ENCODE results near the gene ZC3H7B.

The ZC3H7B gene

GRCh38 chr22:41356430-41357028 lies 55.2 kb downstream of the ZC3H7B start:
- no peak for DNase-seq

GRCh38 chr22:41357191-41357590 lies 55.9 kb downstream of the ZC3H7B start:
- DNase-seq, result no peak

DNA sequence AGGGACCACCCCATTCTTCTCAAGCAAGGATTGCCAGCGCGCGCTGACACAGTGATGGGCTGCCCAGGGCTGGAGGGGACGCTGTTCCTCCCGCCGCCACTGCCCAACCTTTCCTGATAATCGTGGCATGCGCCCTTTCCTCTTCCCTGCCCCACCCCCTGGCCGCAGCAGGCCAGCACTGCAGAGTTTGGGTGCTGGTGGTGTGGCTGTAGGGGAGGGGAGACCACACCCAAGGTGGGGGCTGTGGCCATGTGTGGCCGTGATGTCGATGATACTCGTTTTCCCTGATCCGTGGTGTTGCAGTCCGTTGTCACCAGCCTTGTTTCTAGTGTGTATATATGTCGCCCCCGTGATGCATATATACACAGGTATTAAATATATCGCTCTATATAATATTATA lies 57.6 kb downstream of the ZC3H7B start:
- DNase-seq, result no peak

DNA sequence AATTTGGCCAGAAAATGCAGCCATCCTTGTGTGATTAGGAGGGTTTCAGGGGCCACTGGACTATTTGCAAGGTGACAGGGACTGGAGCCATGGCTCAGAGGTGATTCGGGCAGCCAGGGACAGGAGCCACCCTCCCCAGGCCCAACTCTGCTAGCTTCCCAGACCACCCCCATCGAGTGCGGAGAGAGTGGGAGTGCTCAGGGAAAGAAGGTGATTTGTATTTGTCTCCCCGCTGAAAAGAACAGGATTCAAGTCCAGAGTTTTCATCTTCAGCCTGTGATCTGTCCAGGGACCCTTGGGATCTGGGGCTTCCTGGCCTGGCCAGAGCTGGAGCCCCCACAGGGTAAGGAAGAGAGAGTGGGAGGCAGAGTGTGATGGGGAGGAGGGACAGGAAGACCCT lies 58.1 kb downstream of the ZC3H7B start:
- DNase-seq, result no peak

GRCh38 chr22:41360126-41360525 lies 58.8 kb downstream of the ZC3H7B start:
- DNase-seq, result no peak

GRCh38 chr22:41361716-41362310 lies 60.5 kb downstream of the ZC3H7B start:
- DNase-seq, result no peak

DNA sequence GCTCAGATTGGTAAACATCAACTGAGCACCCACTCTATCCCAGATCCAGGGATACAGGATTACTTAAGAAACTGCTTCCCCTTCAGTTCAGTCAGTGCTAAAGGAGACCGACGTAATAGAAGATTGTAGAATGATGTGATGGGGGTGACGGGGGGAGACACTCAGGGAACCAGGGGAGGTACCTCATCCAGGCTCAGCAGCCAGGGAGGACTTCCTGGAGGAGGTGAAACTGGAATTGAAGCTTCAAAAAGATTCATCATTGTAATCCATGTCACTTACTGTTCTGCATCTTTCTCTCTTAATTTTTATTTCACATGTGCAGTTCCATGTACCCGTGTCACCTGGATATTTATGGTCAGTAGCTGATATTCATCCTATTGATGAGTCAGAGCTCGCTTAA lies 61.3 kb downstream of the ZC3H7B start:
- DNase-seq, result no peak

- DNase-seq, result no peak
These were observed 62.9 kb downstream of the ZC3H7B start for GRCh38 chr22:41364233-41364632.

DNA sequence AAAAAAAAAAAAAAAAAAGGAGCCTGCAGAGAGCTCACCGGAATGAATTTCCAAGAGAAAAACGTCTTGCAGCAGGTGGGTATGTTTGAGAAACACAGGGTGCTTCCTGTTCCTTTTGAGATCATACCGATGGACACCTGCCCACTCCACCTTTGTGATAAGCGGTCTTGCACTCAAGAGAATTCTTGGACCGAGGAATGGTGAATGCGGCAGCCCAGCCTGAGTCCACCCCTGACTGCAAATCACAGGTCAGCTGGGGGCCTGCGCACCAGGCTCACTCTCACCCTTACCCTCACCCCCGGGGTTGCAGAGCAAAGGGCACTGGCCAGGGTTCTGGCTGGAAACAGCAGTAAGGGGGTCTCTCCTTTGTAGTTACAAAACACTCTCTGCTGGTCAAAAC lies 63.6 kb downstream of the ZC3H7B start:
- no peak for DNase-seq

DNA sequence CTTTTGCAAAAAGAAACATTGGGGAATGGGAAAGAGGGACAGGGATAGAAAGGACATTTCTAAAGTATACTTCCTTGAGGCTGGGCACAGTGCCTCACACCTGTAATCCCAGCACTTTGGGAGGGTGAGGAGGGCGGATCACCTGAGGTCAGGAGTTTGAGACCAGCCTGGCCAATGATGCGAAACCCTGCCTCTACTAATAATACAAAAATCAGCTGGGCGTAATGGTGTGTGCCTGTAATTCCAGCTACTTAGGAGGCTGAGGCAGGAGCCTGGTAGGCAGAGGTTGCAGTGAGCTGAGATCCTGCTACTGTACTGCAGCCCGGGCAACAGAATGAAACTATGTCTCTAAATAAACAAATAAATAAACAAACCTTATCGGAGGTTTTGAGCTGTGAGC lies 64.1 kb downstream of the ZC3H7B start:
- no peak for DNase-seq

DNA sequence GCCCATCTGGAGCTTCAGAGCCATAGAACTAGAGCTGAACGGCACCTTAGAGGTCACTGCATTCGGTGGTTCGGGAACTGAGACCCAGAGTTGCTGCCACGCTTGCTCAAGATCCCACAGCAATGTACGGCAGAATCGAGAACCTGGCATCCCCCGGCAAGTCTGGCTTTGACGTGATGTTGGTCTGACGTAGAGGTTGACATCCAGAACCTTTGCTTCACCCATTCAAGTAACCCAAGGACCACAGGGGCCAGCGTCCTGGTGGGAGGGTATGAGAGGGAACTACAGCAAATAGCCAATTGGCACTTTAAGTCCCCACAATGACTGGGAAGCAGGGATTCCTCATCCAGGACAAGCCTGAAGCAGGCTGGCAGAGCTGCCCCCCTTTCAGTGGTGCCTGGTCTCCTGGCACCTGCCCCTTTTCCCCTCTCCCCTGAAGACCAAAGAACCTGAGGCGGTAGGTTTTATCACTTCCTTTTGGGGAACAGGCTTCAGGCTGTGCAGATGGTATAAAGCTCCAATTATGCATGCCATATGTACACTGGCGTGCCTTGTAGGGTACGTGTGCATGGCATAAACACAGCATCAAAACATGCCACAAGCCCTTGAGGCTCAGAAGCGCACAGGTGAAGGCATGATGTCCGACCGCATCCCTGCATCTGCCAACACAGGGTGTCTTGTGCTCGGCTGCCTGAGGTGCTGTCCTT lies 65.2 kb downstream of the ZC3H7B start:
- DNase-seq, result peak; percentile 60

GRCh38 chr22:41367039-41367679 lies 65.8 kb downstream of the ZC3H7B start:
- peak; percentile 87 for DNase-seq

DNA sequence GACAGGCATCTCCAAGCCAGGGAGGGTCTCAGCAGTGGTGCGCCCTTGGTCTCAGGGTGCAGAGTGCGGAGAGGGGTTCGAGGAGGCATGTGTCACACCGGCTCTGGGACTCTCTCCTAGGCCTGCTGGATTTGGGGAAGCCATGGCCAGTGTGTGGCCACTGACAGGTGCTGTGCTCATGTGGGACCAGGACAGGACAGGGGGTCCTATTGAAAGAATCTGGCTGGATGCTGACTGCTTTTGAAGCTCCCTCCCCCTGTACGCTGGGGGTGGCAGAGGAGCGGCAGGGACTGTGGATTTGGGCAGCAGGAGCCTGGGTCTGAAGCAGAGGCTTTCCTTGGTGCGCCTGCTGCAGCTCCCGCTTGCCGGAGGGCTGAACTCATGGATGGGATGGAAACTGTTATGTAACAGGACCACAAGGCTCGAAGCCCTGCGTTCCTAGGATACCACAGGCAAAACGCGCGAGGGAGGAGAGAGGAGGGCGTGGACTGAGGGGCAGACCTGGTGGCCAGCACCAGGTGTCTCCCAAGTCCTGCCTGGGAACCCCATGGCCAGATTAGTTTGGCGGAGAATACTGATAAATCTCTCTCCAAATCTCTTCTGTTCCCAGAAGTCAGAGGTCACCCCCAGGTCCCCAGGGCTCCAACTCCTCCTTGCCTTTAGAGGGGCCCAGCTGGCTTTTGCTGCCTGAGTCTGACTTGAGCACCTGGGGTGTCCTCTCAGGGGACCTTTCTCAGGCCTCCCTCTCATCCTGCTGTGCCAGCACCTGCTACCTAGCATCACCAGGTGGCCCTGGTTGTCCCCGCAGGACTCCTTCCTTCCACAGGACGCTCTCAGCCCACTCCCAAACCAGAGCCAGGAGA lies 66.6 kb downstream of the ZC3H7B start:
- no peak for DNase-seq

GRCh38 chr22:41368543-41369423 lies 67.5 kb downstream of the ZC3H7B start:
- DNase-seq, result peak; percentile 21

DNA sequence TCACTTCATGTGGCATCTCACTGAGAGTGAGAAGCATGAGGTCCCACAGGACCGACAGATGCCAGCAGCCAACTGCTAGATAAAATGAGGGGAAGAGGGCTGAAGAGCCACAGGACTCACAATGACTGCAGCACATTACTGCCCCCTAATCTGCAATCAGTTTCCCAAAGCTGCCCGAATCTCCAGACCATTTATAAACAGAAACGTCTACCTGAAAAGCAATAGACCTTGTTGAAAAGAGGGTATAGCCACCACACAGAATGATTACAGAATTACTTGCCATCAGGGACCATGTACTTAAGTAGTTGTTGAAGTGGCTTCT lies 68.1 kb downstream of the ZC3H7B start:
- DNase-seq, result peak; percentile 52

DNA sequence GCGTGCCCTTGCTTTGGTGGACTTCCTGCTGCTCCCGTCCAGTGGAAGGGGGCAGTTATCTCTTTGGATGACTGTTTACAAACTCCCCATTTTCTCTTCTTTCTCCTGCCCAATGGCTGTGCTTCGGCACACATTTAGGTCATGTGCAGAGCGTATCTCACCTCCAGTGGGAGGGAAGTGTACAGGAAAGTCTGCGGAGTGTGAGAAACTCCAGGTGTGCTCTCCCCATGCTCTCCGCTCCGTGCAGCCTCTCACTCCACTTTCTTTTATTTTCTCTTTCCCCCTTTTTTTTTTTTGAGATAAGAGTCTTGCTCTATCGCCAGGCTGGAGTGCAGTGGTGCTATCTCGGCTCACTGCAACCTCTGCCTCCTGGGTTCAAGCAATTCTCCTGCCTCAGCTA lies 68.5 kb downstream of the ZC3H7B start:
- DNase-seq, result no peak

- DNase-seq, result no peak
These were observed 76.5 kb downstream of the ZC3H7B start for GRCh38 chr22:41377846-41378245.

GRCh38 chr22:41380993-41381328 lies 79.6 kb downstream of the ZC3H7B start:
- no peak for DNase-seq

DNA sequence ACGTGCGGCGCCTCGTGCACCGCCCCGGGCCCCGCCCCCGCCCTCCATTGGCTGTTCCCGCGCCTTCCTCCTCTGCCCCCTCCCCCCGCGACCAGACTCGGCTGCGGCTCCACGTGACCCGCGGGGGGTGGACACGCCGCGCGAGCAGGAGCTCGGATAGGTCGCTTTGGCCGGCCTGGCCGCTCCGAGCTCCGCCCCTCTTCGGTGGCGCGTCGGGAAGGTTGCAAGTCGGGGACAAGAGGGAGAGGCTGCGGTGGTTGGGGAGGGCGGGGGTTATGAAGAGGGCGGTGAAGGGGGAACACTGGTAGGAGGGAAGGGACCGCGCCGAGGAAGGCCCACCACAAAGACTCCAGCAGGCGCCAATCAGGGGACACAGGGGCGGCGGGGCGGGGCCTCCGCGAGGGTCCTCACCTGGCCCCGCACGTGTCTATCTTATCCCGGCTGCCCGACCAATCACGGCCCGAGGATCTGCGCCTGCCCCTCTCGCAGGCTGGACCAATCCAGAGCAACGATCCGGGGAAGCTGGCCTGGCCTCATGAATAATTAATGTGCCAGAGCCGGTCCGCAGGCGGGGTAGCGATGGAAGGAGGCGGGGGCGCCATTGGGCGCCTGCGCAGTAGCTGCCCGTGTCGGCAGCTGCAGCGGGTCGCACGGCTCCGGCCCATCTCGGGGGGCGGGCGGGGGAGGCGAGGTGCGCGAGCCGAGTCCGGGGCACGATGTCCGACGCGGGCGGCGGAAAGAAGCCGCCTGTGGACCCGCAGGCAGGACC lies 80.2 kb downstream of the ZC3H7B start, which contains the start of gene TEF:
Gene TEF, plus strand, starts transcription at position 614 of the 769 bp plus-strand sequence. Its CDS starts 103 bp downstream, at position 717.
- DNase-seq, result peak; percentile 92

GRCh38 chr22:41382098-41382578 lies 80.8 kb downstream of the ZC3H7B start:
- no peak for DNase-seq

DNA sequence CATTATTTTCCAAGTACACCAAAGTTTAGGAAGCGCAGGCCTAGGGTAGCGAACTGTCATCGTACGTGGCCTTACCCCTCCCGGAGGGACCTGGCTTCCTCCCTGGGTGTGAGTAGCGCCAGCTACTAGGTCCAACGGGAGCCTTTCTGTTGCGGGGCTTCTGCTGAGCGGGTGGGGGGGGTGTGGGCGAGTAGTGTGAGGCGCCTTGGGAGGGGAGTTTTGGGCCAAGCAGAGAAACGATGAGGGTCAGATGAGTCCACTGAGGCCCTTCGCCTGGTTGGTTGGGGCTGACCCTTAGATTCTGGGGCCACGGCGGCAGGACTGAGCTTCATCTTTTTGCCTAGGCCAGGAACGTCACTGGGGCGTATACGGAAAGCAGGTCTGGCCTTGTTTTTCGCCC lies 81.3 kb downstream of the ZC3H7B start:
- no peak for DNase-seq
